Right atrium auricular region (tissue), 2 donors: Measurements from ENCODE around the gene PEX6. TPM values are rescaled to one million over a fixed set of nuclear protein-coding genes. Genes with fewer than 3 reads are reported as not detected.

Experiments used
- DNase-seq: peaks from one replicate; pipeline ENCODE4 v3.0.0-alpha.2; 2019; ENCODE audit warnings: low spot score
- H3K27ac ChIP-seq, 2 donors: fragments of 200-600 bp; sonication (generic); 1 replicate in 1 of 2; 2 replicates in 1 of 2; pipeline ENCODE4 v1.5.1; 2016 to 2019
- H3K27me3 ChIP-seq, 2 donors: fragments of 200-600 bp; sonication (generic); one replicate each; pipeline versions ENCODE4 v1.5.1 to v1.6.0; 2017 to 2019
- H3K36me3 ChIP-seq: fragments of 200-600 bp; sonication (generic); one replicate; pipeline ENCODE4 v1.5.1; 2016
- H3K4me1 ChIP-seq, 2 donors: fragments of 200-600 bp; sonication (generic); one replicate each; pipeline versions ENCODE4 v1.5.1 to v1.6.0; 2017 to 2019
- H3K4me3 ChIP-seq, 2 donors: fragments of 200-600 bp; sonication (generic); 1 replicate in 1 of 2; 2 replicates in 1 of 2; pipeline ENCODE4 v1.5.1; 2017 to 2019; ENCODE audit warnings: mild to moderate bottlenecking in 1 of 2, moderate library complexity in 1 of 2
- H3K9me3 ChIP-seq, 2 donors: fragments of 200-600 bp; sonication (generic); one replicate each; pipeline ENCODE4 v1.5.1; 2019
- total RNA-seq, 2 donors: library from RNA; depleted of rRNA; stranded (reverse); fragments of >200 nt; gene quantifications; one replicate each; pipeline ENCODE4 v1.1.0, GENCODE V29; 2016
- TF ChIP-seq, protein P1 (sequence below), 2 donors: fragments of 200-600 bp; sonication (generic); IDR thresholded peaks; one replicate each; pipeline ENCODE4 v1.5.1; 2019; ENCODE audit warnings: antibody characterized with exemption in 2 of 2

PEX6 gene
- total RNA-seq, 2 donors from 2014 or later: 11.7 to 16.7 TPM

DNA sequence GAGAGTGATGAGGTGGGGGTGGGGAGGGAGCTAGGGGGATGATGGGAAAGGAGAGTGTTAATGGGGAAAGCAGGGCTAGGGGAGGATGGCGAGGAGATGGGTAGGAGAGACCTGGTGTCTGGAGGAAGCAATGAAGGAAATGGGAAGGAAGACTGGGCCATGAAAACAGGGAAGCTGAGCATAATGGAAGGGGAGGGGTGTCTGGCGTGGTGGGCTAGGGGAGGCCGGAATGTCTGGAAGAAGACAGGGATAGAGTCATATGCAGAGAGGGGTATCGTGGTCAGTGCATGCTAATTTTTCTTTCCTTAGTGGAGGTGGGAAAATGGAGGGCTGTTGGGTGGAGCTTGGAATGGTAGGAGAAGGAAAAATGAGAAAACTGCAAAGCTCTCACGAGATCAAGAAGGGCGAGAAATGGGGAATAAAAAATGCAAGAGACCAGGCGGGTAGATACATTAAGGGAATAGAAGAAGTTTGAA is 35.5 kb upstream of the PEX6 start:
- Histone ChIP-seq H3K27ac (peak overlapping the region; percentile 88 to 90), H3K4me3 (peak overlapping the region; percentile 77 to 83), H3K4me1 (peaks cover 0 to 58% of the 10 kb centered on the region in 2 donors), H3K36me3 (peaks cover 46% of the 10 kb centered on the region), H3K9me3 (no peaks in the 10 kb centered on the region), H3K27me3 (no peaks in the 10 kb centered on the region)
- TF ChIP-seq, protein P1, sequence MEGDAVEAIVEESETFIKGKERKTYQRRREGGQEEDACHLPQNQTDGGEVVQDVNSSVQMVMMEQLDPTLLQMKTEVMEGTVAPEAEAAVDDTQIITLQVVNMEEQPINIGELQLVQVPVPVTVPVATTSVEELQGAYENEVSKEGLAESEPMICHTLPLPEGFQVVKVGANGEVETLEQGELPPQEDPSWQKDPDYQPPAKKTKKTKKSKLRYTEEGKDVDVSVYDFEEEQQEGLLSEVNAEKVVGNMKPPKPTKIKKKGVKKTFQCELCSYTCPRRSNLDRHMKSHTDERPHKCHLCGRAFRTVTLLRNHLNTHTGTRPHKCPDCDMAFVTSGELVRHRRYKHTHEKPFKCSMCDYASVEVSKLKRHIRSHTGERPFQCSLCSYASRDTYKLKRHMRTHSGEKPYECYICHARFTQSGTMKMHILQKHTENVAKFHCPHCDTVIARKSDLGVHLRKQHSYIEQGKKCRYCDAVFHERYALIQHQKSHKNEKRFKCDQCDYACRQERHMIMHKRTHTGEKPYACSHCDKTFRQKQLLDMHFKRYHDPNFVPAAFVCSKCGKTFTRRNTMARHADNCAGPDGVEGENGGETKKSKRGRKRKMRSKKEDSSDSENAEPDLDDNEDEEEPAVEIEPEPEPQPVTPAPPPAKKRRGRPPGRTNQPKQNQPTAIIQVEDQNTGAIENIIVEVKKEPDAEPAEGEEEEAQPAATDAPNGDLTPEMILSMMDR (IDR thresholded peaks at IDR 0.05): no peak
- no peak for DNase-seq

DNA sequence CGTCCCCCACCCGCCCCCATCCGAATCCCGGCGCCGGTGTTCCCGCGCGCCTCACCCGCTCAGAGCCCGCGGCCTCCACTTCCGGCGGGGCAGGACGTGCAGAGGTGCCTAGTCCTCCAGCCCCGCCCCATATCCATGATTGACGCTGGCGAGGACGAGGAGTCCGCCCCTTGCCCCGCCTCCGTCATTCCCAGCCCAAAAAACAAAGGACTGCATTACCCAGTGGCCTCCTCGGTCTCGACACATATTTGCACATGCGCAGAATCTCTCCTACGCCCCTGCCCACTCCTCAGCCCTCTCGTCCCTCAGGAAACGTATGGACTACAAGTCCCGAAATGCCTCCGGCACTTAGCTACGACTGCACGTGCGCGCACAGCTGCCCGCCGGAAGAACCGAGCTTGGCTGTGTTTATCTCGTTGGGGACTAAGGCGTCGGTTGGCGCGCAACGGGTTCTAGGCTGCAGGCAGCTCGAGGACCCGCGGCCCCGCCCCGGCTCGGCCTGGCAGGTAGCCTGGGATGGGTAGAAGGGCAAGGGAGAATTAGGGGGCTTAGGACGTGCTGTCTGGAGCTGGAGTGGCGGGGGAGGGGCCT is 35.0 kb upstream of the PEX6 start, which contains the start of the genes KLHDC3 and MEA1:
Gene KLHDC3, plus strand, starts transcription at position 407 of the 591 bp plus-strand sequence. CDS start 2,944 bp downstream, outside the sequence.
Gene MEA1, minus strand, starts transcription at position 104 of the 591 bp plus-strand sequence. CDS start 133 bp downstream, outside the sequence.
- Histone ChIP-seq H3K4me1 (peaks cover 0 to 60% of the 10 kb centered on the region in 2 donors), H3K36me3 (peaks cover 46% of the 10 kb centered on the region), H3K27ac (peak within 1 kb of the TSS; percentile 88 to 90), H3K4me3 (peak within 1 kb of the TSS; percentile 77 to 83), H3K9me3 (no peaks in the 10 kb centered on the region), H3K27me3 (no peaks in the 10 kb centered on the region)
- DNase-seq: peak; percentile 99
- TF ChIP-seq, protein P1 (IDR thresholded peaks at IDR 0.05): no peak

DNA sequence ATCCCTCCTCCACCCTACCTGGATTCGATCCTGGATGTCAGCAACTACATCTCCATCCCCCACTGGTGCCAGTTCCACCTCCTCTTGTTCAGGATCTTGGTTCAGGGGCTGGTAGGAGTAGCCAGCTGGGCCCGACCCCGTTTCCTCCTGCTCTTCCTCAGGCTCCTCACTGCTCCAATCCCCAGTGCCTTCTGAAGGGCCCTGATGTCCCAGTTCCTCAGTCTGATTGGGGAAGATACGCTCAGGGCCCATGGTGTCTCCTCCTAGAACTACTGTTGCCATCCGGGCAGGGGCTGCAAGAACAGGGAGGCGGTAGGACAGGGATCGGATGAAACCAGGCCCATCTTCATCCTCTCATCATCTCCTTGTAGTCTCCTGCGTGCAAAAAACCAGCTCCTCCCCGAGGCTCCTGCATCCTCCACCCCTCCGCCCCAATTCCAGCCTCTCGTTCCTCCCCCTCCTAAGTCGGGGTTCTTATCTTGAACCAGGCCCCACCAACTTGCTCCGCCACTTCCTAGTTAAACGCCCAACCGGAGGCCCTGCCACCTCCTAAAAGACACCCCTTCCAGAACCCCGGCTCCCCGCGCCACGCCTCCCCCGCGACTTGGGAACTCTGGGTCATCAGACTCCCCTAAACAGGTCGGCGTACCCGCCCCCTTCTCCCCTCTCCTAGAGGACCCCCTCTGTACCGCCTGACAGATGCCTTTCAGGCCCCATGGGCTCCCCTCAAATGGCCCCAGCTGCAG is 34.3 kb upstream of the PEX6 start:
- no peak for DNase-seq
- Histone ChIP-seq H3K27me3 (no peaks in the 10 kb centered on the region), H3K36me3 (peaks cover 46% of the 10 kb centered on the region), H3K27ac (peak overlapping the region; percentile 75 to 88), H3K4me3 (peak overlapping the region; percentile 66 to 77), H3K9me3 (no peaks in the 10 kb centered on the region), H3K4me1 (peaks cover 0 to 57% of the 10 kb centered on the region in 2 donors)
- TF ChIP-seq, protein P1 (IDR thresholded peaks at IDR 0.05): no peak

DNA sequence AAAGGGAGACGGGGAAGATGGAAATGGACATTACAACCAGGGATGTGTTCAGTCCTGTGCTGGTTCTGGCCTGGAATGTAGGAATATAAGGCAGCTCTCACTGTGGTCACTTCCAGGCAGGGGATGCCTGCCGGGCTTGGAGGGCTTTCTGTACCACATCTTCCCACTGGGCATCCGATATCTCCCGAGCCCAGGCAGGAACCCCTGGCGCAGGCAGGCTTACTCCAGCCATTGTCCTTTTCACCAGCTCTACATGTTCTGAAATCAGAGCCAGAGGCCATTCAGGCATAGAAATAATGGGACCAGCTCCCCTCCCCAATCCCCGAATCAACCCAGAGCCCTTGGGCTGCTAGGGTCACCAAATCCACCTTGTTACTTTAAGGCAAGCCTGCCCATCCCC is 33.4 kb upstream of the PEX6 start:
- H3K4me3 ChIP-seq: no peak overlapping the region
- no peaks in the 10 kb centered on the region for H3K27me3 ChIP-seq
- no peaks in the 10 kb centered on the region for H3K9me3 ChIP-seq
- TF ChIP-seq, protein P1 (IDR thresholded peaks at IDR 0.05): no peak
- no peak overlapping the region for H3K27ac ChIP-seq
- H3K36me3 ChIP-seq: peaks cover 48% of the 10 kb centered on the region
- H3K4me1 ChIP-seq: peaks cover 0 to 48% of the 10 kb centered on the region in 2 donors
- DNase-seq: no peak

DNA sequence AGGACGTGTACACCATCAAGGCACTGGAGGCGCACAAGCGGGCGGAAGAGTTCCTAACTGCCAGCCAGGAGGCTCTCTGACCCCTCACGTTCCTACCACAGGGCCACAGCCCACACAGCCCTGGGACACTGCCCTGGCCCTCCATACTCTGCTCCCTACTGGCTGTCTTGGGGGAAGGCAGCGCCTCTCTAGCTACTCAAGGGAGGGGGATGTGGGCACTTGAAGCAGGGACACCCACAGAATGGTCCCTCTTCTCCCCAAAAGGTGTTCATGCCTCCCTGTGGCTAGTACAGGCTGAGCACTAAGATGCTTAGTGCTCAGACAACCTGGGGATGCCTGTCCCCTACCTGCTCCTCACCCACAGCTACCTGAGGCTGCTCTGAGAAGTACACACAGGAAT is 32.2 kb upstream of the PEX6 start:
- TF ChIP-seq, protein P1 (IDR thresholded peaks at IDR 0.05): no peak
- Histone ChIP-seq H3K27me3 (no peaks in the 10 kb centered on the region), H3K27ac (no peak overlapping the region), H3K36me3 (peaks cover 55% of the 10 kb centered on the region), H3K9me3 (no peaks in the 10 kb centered on the region), H3K4me3 (no peak overlapping the region), H3K4me1 (peaks cover 0 to 39% of the 10 kb centered on the region in 2 donors)
- DNase-seq: no peak
